HG03565 (cell line): ENCODE data around the gene ZHX3.

Experiments
- ATAC-seq: cut with Tn5 transposase; IDR thresholded peaks from one replicate; pipeline ENCODE4 v1.9.1; 2021; ENCODE audit warnings: mild to moderate bottlenecking, moderate library complexity; ENCODE audit not compliant: unreplicated experiment

The ZHX3 gene

DNA sequence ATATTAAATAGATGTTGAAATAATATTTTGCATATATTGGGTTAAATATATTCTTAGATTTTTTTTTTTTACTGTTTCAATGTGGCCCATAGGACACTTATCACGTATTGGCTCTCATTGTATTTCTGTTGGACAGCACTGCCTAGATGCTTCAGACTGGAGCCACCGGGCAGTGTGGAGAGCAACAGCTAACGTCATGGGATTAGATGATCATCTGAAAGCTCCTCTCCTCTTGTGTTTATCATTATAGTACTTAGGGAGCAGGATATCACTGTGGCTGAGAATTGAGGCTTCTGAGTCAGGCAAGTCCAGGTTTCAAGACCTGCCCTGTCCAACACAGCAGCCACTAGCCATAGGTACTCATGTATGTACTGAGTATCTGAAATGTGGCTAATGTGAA, 87.4 kb downstream of the ZHX3 start:
- ATAC-seq = no peak

GRCh38 chr20:41229259-41229658, 88.3 kb downstream of the ZHX3 start:
- no peak for ATAC-seq

- ATAC-seq = no peak
Observed at GRCh38 chr20:41228858-41229257, 88.7 kb downstream of the ZHX3 start.

- ATAC-seq = no peak
Observed at GRCh38 chr20:41226426-41226825, 91.1 kb downstream of the ZHX3 start.

DNA sequence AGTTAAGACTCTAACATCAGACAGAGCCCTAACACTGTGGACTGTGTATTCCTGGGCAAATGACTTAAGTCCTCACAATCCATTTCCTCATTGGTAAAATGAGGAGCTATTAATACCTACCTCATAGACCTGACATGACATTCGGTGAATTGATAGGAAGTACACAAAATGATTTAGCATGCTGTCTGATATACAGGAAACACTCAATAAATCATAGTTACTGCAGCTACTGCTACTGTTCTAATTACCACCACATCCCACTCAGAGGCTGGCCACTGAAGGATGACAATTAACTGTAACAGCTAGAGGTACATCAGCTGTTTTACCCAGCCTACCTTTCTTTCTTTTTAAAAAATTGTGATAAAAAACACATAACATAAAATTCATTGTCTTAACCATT, 92.4 kb downstream of the ZHX3 start:
- ATAC-seq = no peak

GRCh38 chr20:41224281-41224680, 93.2 kb downstream of the ZHX3 start:
- ATAC-seq = no peak

DNA sequence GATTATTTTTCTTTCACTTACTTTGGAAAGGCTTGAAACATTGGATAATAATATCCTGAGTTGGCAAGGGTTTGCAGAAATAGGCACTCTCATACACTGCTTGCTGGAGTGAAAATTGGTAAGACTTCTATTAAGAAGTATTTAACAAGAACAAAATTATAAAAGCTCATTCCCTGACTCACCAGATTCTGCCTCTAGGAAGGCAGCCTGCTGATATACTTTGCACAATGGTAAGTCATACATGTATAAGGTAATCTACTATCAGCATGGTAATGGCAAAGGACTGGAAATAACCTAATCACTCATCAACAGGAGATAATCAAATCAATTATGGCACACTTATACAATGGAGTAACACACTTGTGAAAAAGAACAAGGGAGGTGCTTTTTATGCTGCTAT, 94.4 kb downstream of the ZHX3 start:
- no peak for ATAC-seq

- ATAC-seq = no peak
Observed at GRCh38 chr20:41222703-41223102, 94.8 kb downstream of the ZHX3 start.

DNA sequence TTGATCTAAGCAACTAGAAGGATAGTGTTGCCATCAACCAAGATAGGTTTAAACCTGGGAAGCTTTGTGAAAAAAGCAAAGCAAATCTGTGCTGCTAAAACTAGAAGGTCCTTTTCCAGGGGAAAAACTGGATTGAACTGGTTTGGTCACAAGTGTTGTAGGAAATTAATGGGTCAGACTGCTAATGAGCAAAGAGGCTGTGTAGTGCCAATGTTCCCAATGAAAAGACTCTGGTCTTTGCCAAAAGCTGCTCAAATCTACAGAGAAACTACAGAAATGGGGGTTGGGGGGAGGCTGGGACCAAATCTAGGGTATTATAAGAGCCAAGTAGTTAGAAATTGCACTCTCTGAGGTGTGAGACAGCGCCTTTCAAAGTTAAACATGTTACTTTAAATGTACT, 95.2 kb downstream of the ZHX3 start:
- no peak for ATAC-seq

- ATAC-seq = no peak
Observed at GRCh38 chr20:41221614-41222218, 95.8 kb downstream of the ZHX3 start.

GRCh38 chr20:41219824-41220223, 97.7 kb downstream of the ZHX3 start:
- no peak for ATAC-seq

DNA sequence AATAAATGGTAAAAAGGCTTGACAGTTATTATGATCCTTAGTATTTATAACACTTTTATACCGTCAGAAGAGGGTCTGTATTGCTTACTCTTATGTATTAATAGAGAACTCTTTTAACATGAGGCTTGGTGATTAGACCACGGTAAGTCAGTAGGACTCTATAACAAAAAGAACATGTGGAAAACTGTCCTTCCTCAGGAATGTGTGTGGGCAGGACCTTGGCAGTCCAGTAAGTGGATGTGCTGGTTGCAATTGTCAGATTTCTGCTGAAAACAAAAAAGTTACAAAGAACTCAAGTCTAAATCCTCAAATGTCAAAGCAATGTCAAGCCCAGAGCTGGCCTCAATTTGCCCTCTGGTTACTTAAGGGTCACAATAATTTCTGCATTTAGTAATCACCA, 99.1 kb downstream of the ZHX3 start:
- ATAC-seq = no peak

GRCh38 chr20:41217422-41217821, 100.1 kb downstream of the ZHX3 start:
- ATAC-seq = no peak

DNA sequence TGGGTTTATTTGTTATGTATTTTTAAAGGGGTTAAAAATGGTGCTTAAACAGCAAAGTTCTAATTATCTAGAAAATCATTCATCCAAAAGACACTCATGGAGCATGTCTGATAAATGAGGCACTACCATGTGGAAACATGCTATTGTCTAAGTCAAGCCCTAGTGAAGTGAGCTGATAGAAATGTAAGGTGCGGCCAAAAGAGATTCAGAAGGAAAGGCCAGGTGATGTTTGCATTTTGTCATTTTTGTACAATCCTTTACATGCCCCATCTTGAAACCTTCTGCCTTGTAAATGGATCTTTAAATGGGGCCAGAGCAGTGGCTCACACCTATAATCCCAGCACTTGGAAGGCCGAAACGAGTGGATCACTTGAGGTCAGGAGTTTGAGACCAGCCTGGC, 102.9 kb downstream of the ZHX3 start:
- ATAC-seq = no peak

- ATAC-seq = no peak
Observed at GRCh38 chr20:41214202-41214601, 103.3 kb downstream of the ZHX3 start.

DNA sequence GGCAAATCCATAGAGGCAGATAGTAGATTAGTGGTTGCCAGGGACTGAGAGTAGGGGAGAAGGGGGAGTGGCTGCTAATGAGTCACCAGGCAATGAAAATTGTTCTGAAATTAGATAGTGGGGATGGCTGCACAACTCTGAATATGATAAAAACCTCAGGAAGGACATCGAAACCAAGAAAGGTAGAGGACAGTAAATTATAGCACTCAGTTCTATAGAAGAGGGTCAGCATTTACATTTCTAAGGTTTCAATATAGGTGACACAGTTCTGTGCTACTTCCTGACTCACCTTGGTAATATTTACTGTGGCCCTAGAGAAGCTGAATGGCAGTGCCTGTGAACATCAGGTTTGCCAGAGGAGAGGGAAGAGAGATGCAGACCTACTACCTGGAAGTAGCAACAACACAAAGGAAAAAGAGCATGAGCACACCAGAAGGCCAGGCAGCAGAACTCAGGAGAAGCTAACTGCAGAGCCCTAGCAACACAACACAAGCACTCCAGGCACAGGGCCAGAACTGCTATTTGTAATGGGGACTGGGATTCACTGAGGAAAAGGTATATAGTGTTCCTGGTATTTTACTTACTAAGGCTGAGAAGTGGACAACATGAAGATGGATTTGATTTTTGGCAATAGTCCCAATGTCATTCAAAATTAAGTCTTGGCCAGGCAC, 104.2 kb downstream of the ZHX3 start:
- ATAC-seq = no peak

GRCh38 chr20:41205313-41205712, 112.2 kb downstream of the ZHX3 start:
- no peak for ATAC-seq

DNA sequence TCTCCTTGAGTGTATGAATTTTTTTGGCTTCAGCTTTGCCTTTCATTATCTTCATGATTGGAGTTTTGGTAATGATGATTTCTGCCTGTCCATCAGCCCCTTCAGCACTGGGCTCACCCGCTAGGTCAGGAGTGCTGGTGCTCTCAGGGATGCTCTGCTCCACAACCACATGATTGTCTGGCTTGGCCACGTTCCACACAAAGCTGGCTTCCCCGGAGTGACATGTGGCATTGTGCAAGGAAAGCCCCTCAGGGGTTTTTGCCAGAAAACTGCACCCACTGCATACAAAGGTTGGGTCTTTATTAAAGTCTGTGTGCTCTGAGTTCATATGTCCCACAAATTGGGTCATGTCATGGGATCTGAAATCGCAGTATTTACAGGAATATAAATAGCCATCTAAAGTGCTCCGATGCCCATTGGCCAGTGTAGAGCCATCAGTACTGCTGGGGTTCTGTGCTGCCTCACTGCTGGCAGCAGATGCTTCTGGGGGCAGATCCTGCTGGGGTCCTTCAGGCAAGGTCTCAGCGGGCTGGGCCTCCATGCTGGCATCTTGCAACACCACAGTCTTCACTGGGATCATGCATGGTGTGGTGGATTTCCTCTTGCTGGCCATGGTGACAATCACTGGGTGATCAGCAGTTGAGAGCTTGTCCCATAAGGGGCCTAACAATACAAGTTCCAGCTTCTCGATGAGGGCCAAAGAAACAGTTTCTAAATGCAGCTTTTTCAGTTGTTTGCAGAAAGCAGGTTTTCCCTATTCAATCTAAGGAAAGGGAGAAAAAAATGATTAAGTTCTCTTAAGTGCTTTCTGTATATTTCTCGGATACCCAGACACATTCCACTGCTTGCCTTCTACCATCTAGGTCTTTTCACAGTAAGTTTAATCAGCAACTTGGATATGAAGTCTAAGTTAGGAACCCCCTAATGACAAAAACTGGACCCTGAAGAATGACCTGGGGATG, 112.9 kb downstream of the ZHX3 start:
- ATAC-seq = no peak

DNA sequence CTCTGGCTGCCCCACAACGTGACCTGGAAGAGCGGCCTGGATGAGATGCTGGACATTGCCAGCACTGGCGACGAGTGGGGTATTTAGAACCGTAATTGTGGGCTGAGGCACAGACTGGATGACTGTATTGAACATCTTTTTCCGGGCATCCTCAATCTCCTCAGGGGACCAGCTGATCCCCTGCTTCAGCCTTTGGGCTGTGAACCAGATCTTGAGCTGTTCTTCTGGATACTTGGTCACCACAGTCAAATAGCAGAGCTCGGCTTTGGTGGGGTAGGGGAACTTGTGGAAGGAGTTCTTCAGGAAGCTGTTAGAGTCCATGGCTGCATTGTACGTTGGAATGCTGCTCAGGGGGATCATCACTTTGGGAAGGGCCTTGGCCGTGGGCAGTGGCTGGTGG, 113.9 kb downstream of the ZHX3 start:
- ATAC-seq = no peak

DNA sequence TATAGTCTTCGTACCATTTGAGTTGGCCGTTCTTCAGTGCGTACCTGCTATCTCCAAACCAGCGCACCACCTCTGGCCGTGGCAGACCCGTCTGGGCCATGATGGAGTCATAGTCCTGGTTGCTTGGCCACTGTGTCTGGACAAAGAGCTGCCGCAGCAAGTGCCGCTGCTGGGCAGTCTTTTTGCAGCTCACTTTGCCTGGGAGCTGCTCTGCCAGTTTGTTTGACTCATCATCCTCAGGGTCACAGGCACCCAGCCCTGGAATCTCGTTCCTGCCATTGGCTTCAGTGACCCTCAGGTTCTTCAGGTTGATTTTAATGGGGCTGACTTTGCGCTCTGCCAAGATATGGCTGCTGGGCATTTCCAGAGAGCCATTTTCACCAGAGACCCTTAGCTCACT, 115.1 kb downstream of the ZHX3 start:
- no peak for ATAC-seq

DNA sequence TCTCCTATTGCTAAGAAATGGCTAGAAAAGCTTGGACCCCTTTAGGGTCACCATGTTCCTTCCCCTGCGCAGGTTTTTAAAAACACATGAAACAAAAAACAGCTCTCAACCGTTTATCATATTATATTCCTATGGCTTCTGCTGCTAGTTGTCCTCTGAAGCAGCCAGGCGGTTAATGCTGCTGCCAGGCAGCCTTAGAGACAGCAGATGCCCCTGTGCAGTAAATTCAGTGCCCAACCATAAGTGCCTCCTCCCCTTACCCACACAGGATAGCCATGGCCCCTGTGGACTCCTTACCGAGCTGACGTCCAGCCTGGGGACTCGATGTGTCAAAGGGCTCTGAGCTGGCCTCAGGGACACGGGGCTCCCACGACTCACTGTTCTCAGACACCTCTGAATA, 115.8 kb downstream of the ZHX3 start:
- ATAC-seq = no peak
